ENCODE data around the gene TOPBP1. TPM values are rescaled to one million over a fixed set of nuclear protein-coding genes. Genes with fewer than 3 reads are reported as not detected.

The TOPBP1 gene
- total and polyA plus RNA-seq, 2 of the 8 experiments (the other 6 are each of a cell fraction or from before 2014, with no cell fraction given), result 19.7 to 35.9 TPM

DNA sequence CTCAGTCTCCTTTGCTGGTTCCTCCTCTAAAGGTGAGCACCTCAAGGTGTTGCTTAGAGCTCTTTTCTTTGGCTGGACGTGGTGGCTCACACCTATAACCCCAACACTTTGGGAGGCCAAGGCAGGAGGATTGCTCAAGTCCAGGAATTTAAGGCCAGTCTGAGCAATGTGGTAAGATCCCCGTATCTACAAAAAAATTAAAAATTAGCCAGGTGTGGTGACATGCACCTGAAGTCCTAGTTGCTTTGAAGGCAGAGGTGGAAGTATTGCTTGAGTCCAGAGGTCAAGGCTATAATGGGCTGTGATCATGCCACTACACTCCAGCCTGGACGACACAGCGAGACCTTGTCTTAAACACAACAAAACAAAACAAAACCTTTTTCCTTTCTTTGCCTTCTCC is 28.3 kb downstream of the TOPBP1 start:
- H2AK5ac ChIP-seq (ENCODE audit: low read depth, low read length), result no peak overlapping the region
- ChIA-PET POLR2A (ENCODE audit: partially characterized antibody) (no interaction called here), CTCF (ENCODE audit: partially characterized antibody) (no interaction called here)
- no peak overlapping the region for H4K5ac ChIP-seq (ENCODE audit: insufficient read length, low read depth, low read length)
- no peaks in the 10 kb centered on the region for H3K27me3 ChIP-seq (replicated peaks in 1 of 4; ENCODE audit: control insufficient read depth in 3 of 4, extremely low read depth in 1 of 4, insufficient read depth in 3 of 4, low read length in 3 of 4)
- peaks cover 5 to 54% (median 26%) of the 10 kb centered on the region in 4 experiments; a peak in 7 of 8 replicates for H3K36me3 ChIP-seq (ENCODE audit: control insufficient read depth in 2 of 4, insufficient read depth in 4 of 4, low read length in 3 of 4)
- H3K23ac ChIP-seq (ENCODE audit: insufficient read length), result no peak overlapping the region
- H2BK15ac ChIP-seq (ENCODE audit: low read length), result no peak overlapping the region
- H3K4me2 ChIP-seq (ENCODE audit: insufficient read depth in 1 of 2, low read depth in 2 of 2, low read length in 2 of 2), result no peak overlapping the region
- H3K79me2 ChIP-seq (ENCODE audit: control insufficient read depth in 1 of 2, insufficient read depth in 2 of 2, low read length in 2 of 2), result 0 out of 4 replicates have a peak, but pooled peaks cover 0 to 3% of the 10 kb centered on the region in 2 experiments
- no peak overlapping the region for H3K14ac ChIP-seq (ENCODE audit: insufficient read length)
- no peak overlapping the region for H2BK20ac ChIP-seq (ENCODE audit: low read length)
- no peak overlapping the region for H2BK5ac ChIP-seq (ENCODE audit: low read depth, low read length)
- H2BK12ac ChIP-seq (ENCODE audit: low read depth, low read length), result no peak overlapping the region
- no peak overlapping the region for H3K56ac ChIP-seq (replicated peaks; ENCODE audit: insufficient read length, low read depth, low read length)
- no peak overlapping the region for H4K8ac ChIP-seq (ENCODE audit: extremely low read depth, insufficient read depth, low read length)
- H3K27ac ChIP-seq (ENCODE audit: low read depth, low read length), result no peak overlapping the region
- no peak for TF ChIP-seq FOSL1 (IDR thresholded peaks at IDR 0.05; ENCODE audit: insufficient read depth, low read depth, low read length)
- no peak for TF ChIP-seq TEAD4 (IDR thresholded peaks at IDR 0.05; ENCODE audit: low read depth, low read length)
- TF ChIP-seq SAP30 (IDR thresholded peaks at IDR 0.05; ENCODE audit: insufficient read depth, insufficient replicate concordance, low read length), result no peak
- no peak for TF ChIP-seq SRF (IDR thresholded peaks at IDR 0.05; ENCODE audit: low read depth, low read length)
- no peak for TF ChIP-seq EGR1 (IDR thresholded peaks at IDR 0.05; ENCODE audit: borderline replicate concordance, low read depth, low read length)
- no peak for TF ChIP-seq EZH2 (IDR thresholded peaks at IDR 0.05; ENCODE audit: low read depth, low read length, severe bottlenecking)
- no peak for TF ChIP-seq TAF7 (optimal IDR thresholded peaks at IDR 0.05; ENCODE audit: borderline replicate concordance, low read depth, low read length)
- H3K4ac ChIP-seq (replicated peaks; ENCODE audit: insufficient read length, low read depth, low read length), result no peak overlapping the region
- H3K23me2 ChIP-seq (ENCODE audit: low read depth, low read length), result no peaks in the 10 kb centered on the region
- no peaks in the 10 kb centered on the region for H4K20me1 ChIP-seq (replicated peaks in 1 of 2; ENCODE audit: control insufficient read depth in 1 of 2, insufficient read depth in 2 of 2, low read length in 2 of 2)
- H3K4me1 ChIP-seq (replicated peaks in 1 of 4; ENCODE audit: control insufficient read depth in 3 of 4, insufficient read depth in 4 of 4, low read length in 3 of 4), result no peaks in the 10 kb centered on the region
- H3K9me3 ChIP-seq (ENCODE audit: insufficient read depth in 2 of 2, low read depth in 1 of 2, low read length in 1 of 2), result no peaks in the 10 kb centered on the region
- DNase-seq (ENCODE audit: low read depth in 1 of 2, low spot score in 2 of 2) (no peak), FAIRE-seq (no peak)
- H3K9ac ChIP-seq (replicated peaks in 1 of 4; ENCODE audit: extremely low read depth in 1 of 4, low read depth in 3 of 4, low read length in 3 of 4), result no peak overlapping the region
- WGBS, 2 experiments (ENCODE audit: extremely low coverage in 1 of 2, insufficient coverage in 1 of 2, insufficient read length in 1 of 2, insufficient replicate concordance in 2 of 2, low coverage in 1 of 2, low lambda C conversion rate in 2 of 2, missing lambda C conversion rate in 1 of 2), result 86% methylated on average over 4 of the region's 4 CpGs; no CpG with 5 or more reads in 1 of the 2 experiments
- H3K79me1 ChIP-seq (ENCODE audit: low read depth, low read length), result no peaks in the 10 kb centered on the region
- no peak overlapping the region for H4K91ac ChIP-seq (replicated peaks; ENCODE audit: insufficient read length, low read length)
- H2BK120ac ChIP-seq (replicated peaks; ENCODE audit: low read depth, low read length), result no peak overlapping the region
- no peak overlapping the region for H3K4me3 ChIP-seq (ENCODE audit: extremely low read depth in 1 of 4, insufficient read depth in 2 of 4, low read depth in 3 of 4, low read length in 4 of 4)
- H3K18ac ChIP-seq (ENCODE audit: extremely low read depth, low read length), result no peak overlapping the region
- H2AFZ ChIP-seq (ENCODE audit: low read length), result no peak overlapping the region

All from H1 (cell line).